Suprapubic skin (tissue), 4 donors: Measurements from ENCODE around the gene XCL1. TPM values are rescaled to one million over a fixed set of nuclear protein-coding genes. Genes with fewer than 3 reads are reported as not detected.
"Not testable (repeated sequence)": the region's sequence is repeated elsewhere in the genome, so short reads cannot be mapped to it uniquely, and the experiment has no call there.

Source experiments
- DNase-seq, 2 donors: peaks; one replicate each; pipeline ENCODE4 v3.0.0-alpha.2; 2019; ENCODE audit warnings: low spot score in 2 of 2
- H3K27ac ChIP-seq: fragments of 200-600 bp; sonication (generic); one replicate; pipeline ENCODE4 v1.5.1; 2019
- H3K27me3 ChIP-seq: fragments of 200-600 bp; sonication (generic); one replicate; pipeline ENCODE4 v1.5.1; 2019
- H3K36me3 ChIP-seq: fragments of 200-600 bp; sonication (generic); one replicate; pipeline ENCODE4 v1.5.1; 2019
- H3K4me1 ChIP-seq: fragments of 200-600 bp; sonication (generic); one replicate; pipeline ENCODE4 v1.5.1; 2019
- H3K4me3 ChIP-seq: fragments of 200-600 bp; sonication (generic); one replicate; pipeline ENCODE4 v1.5.1; 2019; ENCODE audit warnings: mild to moderate bottlenecking
- H3K9me3 ChIP-seq: fragments of 200-600 bp; sonication (generic); one replicate; pipeline ENCODE4 v1.5.1; 2019
- EP300 ChIP-seq: sonication (generic); formaldehyde crosslinking; IDR thresholded peaks from one replicate; pipeline ENCODE4 v1.6.1; 2017; ENCODE audit warnings: antibody characterized with exemption
- POLR2A ChIP-seq, 2 donors: fragments of 450-650 bp; IDR thresholded peaks; one replicate each; pipeline ENCODE4 v1.6.1; 2017; ENCODE audit warnings: antibody characterized with exemption in 2 of 2, mild to moderate bottlenecking in 2 of 2, moderate library complexity in 2 of 2
- POLR2AphosphoS5 ChIP-seq, 3 donors: sonication (generic); formaldehyde crosslinking; IDR thresholded peaks; one replicate each; pipeline ENCODE4 v1.6.1; 2017; ENCODE audit warnings: antibody characterized with exemption in 3 of 3
- WGBS: methylation state at CpG from one replicate; pipeline ENCODE4 v1.1.5; 2018; 5-methylcytosine and 5-hydroxymethylcytosine counted together
- total RNA-seq, 4 donors: library from RNA; depleted of rRNA; stranded (reverse); fragments of >200 nt; gene quantifications; one replicate each; pipeline ENCODE4 v1.1.0, GENCODE V29; 2016
- TF ChIP-seq, protein P1 (sequence below), 2 donors: fragments of 200-600 bp in 1 of 2; fragments of 450-650 bp in 1 of 2; sonication (generic) in 1 of 2; IDR thresholded peaks; one replicate each; pipeline ENCODE4 v1.5.1; 2016 to 2019; ENCODE audit warnings: antibody characterized with exemption in 2 of 2, mild to moderate bottlenecking in 1 of 2, moderate library complexity in 1 of 2

The XCL1 gene, protein sequence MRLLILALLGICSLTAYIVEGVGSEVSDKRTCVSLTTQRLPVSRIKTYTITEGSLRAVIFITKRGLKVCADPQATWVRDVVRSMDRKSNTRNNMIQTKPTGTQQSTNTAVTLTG
- total RNA-seq = not detected

DNA sequence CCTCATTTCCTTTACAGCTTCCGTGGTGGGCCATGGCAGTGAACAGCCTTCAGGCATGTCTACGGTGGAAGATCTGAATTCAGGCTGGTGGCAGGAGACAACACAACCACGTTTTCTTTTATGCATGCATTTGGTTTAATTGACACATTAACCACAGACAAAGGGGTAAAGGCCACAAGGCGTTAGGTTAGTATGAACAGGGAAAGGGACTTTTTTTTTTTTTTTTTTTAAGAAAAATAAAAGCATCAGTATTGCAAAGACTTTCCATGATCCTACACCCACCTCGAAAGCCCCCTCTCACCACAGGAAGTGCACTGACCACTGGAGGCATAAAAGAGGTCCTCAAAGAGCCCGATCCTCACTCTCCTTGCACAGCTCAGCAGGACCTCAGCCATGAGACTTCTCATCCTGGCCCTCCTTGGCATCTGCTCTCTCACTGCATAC, at the start of gene XCL1:
XCL1 (plus strand) TSS at position 361 of the 444 bp plus-strand sequence; CDS start at position 394, 33 bp downstream.
- WGBS = 84% methylated on average over 5 of the region's 6 CpGs
- not testable (repeated sequence) for H3K9me3 ChIP-seq, DNase-seq, H3K27ac ChIP-seq, H3K4me1 ChIP-seq, H3K4me3 ChIP-seq, H3K36me3 ChIP-seq, H3K27me3 ChIP-seq

DNA sequence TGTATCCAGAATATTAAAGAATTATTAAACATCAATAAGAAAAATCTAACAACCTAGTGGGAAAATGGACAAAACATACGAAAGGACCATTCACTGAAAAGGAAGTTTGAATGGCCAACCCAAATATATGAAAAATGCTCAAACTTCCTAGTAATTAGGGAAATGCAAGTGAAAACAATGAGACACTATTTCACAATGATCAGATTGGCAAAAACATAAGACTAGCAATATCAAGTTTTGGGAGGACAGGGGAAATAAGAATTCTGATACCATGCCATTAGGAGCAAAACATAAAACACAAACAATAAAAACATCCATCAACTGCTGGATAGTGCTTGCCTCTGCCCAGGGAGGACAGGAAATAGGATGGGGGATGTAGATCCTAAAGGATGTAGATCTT, 46.9 kb upstream of the XCL1 start:
- TF ChIP-seq POLR2A (IDR thresholded peaks at IDR 0.05) (no peak), POLR2AphosphoS5 (IDR thresholded peaks at IDR 0.05) (no peak), EP300 (no peak)
- TF ChIP-seq, protein P1, sequence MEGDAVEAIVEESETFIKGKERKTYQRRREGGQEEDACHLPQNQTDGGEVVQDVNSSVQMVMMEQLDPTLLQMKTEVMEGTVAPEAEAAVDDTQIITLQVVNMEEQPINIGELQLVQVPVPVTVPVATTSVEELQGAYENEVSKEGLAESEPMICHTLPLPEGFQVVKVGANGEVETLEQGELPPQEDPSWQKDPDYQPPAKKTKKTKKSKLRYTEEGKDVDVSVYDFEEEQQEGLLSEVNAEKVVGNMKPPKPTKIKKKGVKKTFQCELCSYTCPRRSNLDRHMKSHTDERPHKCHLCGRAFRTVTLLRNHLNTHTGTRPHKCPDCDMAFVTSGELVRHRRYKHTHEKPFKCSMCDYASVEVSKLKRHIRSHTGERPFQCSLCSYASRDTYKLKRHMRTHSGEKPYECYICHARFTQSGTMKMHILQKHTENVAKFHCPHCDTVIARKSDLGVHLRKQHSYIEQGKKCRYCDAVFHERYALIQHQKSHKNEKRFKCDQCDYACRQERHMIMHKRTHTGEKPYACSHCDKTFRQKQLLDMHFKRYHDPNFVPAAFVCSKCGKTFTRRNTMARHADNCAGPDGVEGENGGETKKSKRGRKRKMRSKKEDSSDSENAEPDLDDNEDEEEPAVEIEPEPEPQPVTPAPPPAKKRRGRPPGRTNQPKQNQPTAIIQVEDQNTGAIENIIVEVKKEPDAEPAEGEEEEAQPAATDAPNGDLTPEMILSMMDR (IDR thresholded peaks at IDR 0.05) = no peak
- no peak for DNase-seq
- Histone ChIP-seq H3K4me3 (no peak overlapping the region), H3K4me1 (no peaks in the 10 kb centered on the region), H3K27me3 (no peaks in the 10 kb centered on the region), H3K27ac (no peak overlapping the region), H3K9me3 (no peaks in the 10 kb centered on the region), H3K36me3 (no peaks in the 10 kb centered on the region)
- WGBS = 66% methylated on average over 1 of the region's 1 CpG

DNA sequence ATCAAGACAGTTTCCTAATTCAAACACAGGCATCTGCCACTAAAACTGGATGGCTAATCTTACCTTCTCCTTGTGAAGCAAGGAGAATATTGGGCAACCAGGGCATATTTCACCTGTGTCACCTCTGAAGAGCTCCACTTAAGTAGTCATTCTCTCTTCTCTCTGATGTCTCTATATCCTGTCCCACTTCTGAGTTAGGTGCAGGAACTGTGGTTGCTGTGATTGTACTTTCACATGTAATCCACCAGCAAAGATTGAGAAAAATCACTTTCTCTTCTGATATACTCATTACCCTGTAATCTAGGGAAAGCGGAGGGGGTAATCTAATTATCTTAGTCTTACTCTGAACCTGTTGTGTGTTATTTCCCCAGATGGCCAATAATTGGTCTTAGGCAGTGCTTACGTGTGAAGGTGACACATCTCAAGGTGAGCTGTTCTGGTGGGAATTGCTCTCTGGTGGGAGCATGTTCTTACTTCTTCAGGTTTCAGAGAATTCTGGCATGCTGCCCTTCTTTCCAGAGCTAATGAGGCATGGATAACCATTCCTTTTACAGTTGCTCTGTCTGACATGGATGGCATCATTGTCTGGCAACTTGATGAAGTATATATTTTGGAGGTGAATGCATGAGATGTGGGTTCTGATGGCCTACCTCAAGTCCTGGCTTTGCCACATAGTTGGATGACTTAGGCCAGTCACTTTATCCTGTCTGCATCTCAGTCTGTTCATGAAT, 44.6 kb upstream of the XCL1 start:
- no peaks in the 10 kb centered on the region for H3K27me3 ChIP-seq
- DNase-seq = no peak
- TF ChIP-seq, protein P1 (IDR thresholded peaks at IDR 0.05) = no peak
- H3K27ac ChIP-seq = no peak overlapping the region
- no peak overlapping the region for H3K4me3 ChIP-seq
- no peaks in the 10 kb centered on the region for H3K36me3 ChIP-seq
- no peaks in the 10 kb centered on the region for H3K9me3 ChIP-seq
- 98% methylated on average over 2 of the region's 2 CpGs for WGBS
- no peaks in the 10 kb centered on the region for H3K4me1 ChIP-seq

DNA sequence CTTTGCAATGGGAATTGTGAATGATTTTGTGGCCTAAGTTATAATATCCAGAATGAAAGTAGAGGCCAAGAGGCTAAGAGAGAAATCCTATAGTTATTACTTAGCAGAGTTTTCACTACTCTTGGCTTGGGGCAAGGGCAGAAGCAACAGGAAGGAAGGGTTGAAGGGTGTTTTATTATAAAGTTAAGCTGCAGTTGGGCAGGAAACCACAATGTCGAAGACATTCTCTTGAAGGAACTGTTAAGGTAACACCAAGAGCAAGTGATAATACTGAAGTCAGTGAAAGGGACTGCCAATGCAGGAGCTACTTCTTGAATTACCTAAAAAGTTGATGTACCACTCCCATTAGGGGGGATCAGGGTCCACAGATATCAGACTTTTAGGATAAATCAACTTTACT, 40.9 kb upstream of the XCL1 start:
- no peaks in the 10 kb centered on the region for H3K36me3 ChIP-seq
- H3K27me3 ChIP-seq = no peaks in the 10 kb centered on the region
- H3K4me3 ChIP-seq = no peak overlapping the region
- 67% methylated on average over 1 of the region's 1 CpG for WGBS
- H3K9me3 ChIP-seq = no peaks in the 10 kb centered on the region
- no peak for TF ChIP-seq POLR2A (IDR thresholded peaks at IDR 0.05)
- TF ChIP-seq EP300 = no peak
- TF ChIP-seq, protein P1 (IDR thresholded peaks at IDR 0.05) = no peak
- TF ChIP-seq POLR2AphosphoS5 (IDR thresholded peaks at IDR 0.05) = no peak
- no peak for DNase-seq
- H3K27ac ChIP-seq = no peak overlapping the region
- no peaks in the 10 kb centered on the region for H3K4me1 ChIP-seq

DNA sequence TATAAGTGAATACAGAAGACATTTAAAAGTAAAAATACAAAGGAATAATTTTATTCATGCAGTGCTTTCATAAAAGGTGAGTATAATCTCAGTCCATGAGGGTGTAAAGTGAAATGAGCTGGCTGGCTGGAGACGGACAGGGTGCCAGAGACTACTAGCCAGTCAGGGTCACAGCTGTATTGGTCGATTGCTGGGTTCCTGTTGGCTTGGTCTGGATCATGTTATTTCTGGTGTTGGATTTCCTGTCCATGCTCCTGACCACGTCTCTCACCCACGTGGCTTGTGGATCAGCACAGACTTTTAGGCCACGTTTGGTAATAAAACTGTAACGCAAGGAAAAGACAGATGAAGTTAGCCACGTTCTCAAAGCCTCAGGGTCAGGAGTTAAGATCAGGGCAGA, 35.6 kb upstream of the XCL1 start:
- H3K4me3 ChIP-seq, H3K36me3 ChIP-seq, H3K4me1 ChIP-seq, H3K27me3 ChIP-seq, H3K27ac ChIP-seq, DNase-seq, H3K9me3 ChIP-seq: not testable (repeated sequence)
- WGBS = 76% methylated on average over 7 of the region's 7 CpGs

DNA sequence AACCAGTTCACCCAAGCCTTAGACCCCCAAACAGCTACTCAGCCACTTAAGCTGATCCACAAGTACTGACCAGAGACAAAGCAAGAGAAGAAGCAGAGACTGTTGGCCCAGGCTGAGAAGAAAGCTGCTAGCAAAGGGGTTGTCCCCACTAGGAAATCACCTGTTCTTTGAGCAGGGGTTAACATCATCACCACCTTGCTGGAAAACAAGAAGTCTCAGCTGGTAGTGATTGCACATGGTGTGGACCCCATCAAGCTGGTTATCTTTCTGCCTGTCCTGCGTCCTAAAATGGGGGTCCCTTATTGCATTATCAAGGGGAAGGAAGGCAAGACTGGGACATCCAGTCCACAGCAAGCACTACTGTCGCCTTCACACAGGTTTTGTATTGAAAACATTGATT, 33.4 kb upstream of the XCL1 start:
- not testable (repeated sequence) for H3K4me3 ChIP-seq, H3K36me3 ChIP-seq, H3K27ac ChIP-seq, H3K27me3 ChIP-seq, H3K9me3 ChIP-seq, H3K4me1 ChIP-seq, DNase-seq
- WGBS = 90% methylated on average over 2 of the region's 2 CpGs

DNA sequence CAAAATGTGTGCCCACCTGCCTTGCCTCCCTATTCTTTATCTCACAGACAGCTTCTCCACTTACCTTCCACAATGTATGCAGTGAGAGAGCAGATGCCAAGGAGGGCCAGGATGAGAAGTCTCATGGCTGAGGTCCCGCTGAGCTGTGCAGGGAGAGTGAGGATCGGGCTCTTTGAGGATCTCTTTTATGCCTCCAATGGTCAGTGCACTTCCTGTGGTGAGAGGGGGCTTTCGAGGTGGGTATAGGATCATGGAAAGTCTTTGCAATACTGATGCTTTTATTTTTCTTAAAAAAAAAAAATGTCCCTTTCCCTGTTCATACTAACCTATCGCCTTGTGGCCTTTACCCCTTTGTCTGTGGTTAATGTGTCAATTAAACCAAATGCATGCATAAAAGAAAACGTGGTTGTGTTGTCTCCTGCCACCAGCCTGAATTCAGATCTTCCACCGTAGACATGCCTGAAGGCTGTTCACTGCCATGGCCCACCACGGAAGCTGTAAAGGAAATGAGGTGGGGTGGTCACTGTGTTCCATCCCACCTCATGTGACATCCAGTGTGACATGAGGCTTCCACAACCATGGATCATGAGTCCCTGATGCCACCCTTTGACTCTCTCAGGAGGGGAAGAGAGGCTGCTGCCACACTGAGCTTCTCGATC, 32.4 kb upstream of the XCL1 start, which contains the start of gene XCL2:
XCL2 (minus strand) TSS at position 158 of the 659 bp plus-strand sequence; CDS start at position 125, 33 bp downstream.
- DNase-seq, H3K4me3 ChIP-seq, H3K27ac ChIP-seq, H3K9me3 ChIP-seq, H3K27me3 ChIP-seq, H3K36me3 ChIP-seq, H3K4me1 ChIP-seq: not testable (repeated sequence)
- 79% methylated on average over 4 of the region's 8 CpGs for WGBS

DNA sequence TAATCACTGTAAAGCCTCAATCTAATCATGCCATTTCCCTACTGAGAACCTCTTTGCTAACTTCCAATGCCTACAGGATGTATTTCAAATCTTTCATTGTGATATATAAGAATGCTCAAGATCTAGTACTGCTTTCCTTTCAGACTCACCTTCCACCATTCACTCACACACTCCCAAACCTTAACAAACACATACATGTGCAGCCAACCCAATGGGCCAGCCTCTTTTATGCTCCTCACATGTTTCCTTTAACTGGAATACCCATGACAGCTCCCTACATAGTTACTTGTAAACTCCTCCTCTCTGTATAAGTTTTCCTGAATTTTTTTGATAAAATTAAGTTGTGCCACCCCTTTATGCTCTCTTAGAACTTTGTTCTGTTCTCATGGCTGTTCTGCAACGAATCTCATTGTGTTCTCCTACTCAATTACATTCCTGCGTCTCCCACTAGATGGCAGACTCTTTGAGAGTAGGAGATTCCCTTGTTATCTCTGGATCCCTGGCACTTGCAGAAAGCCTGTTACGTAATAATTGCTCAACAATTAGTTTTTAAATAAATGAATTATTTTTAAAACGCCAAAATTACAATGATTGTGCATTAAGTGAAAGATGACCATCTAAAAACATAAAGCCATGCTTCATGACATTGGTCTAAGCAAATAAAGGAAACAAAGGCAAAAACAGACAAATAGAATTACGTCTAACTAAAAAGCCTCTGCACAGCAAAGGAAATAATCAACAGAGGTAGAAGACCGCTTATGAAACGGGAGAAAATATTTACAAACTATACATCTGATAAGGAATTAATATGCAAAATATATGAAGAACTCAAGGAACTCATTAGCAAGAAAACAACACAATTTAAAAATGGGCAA, 30.5 kb upstream of the XCL1 start:
- WGBS = 41% methylated on average over 7 of the region's 7 CpGs
- H3K4me3 ChIP-seq, H3K27me3 ChIP-seq, H3K27ac ChIP-seq, H3K36me3 ChIP-seq, H3K9me3 ChIP-seq, H3K4me1 ChIP-seq, DNase-seq: not testable (repeated sequence)

DNA sequence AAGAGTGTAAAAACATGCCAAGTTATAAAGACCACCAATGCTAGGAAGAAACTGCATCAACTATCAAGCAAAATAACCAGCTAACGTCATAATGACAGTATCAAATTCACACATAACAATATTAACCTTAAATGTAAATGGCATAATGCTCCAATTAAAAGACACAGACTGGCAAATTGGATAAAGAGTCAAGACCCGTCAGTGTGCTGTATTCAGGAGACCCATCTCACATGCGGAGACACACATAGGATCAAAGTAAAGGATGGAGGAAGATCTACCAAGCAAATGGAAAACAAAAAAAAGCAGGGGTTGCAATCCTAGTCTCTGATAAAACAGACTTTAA, 29.9 kb upstream of the XCL1 start:
- H3K9me3 ChIP-seq = not testable (repeated sequence)

More for the DNA sequence above, 29.9 kb upstream of the XCL1 start:
- not testable (repeated sequence) for H3K4me1 ChIP-seq, H3K27me3 ChIP-seq, H3K4me3 ChIP-seq, H3K27ac ChIP-seq, DNase-seq, H3K36me3 ChIP-seq
- 94% methylated on average over 3 of the region's 3 CpGs for WGBS
